Glutamatergic neuron (in vitro differentiated cells): Measurements from ENCODE around the gene EPB41L2. TPM values are rescaled to one million over a fixed set of nuclear protein-coding genes. Genes with fewer than 3 reads are reported as not detected.

ENCODE experiments used
- DNase-seq: peaks from one replicate; pipeline ENCODE4 v3.0.0; 2022
- H3K27ac Mint-ChIP-seq: one replicate; pipeline ENCODE4 v1.8.0; 2020; ENCODE audit warnings: mild to moderate bottlenecking, mixed read lengths, inconsistent platforms; ENCODE audit not compliant: unreplicated experiment
- H3K27me3 Mint-ChIP-seq: one replicate; pipeline ENCODE4 v1.8.0; 2020; ENCODE audit warnings: mild to moderate bottlenecking, moderate library complexity, mixed read lengths, inconsistent platforms; ENCODE audit not compliant: unreplicated experiment
- H3K36me3 Mint-ChIP-seq: one replicate; pipeline ENCODE4 v1.8.0; 2020; ENCODE audit warnings: mild to moderate bottlenecking, mixed read lengths, inconsistent platforms; ENCODE audit not compliant: unreplicated experiment
- H3K4me1 Mint-ChIP-seq: one replicate; pipeline ENCODE4 v1.8.0; 2020; ENCODE audit warnings: mild to moderate bottlenecking, low read depth, mixed read lengths, inconsistent platforms; ENCODE audit not compliant: unreplicated experiment
- H3K4me3 Mint-ChIP-seq: one replicate; pipeline ENCODE4 v1.8.0; 2020; ENCODE audit warnings: mild to moderate bottlenecking, mixed read lengths, inconsistent platforms; ENCODE audit not compliant: unreplicated experiment
- H3K9me3 Mint-ChIP-seq: one replicate; pipeline ENCODE4 v1.8.0; 2020; ENCODE audit warnings: mild to moderate bottlenecking, moderate library complexity, mixed read lengths, inconsistent platforms; ENCODE audit not compliant: unreplicated experiment
- CTCF ChIP-seq: fragments of 200-600 bp; sonication (generic); IDR thresholded peaks from one replicate; pipeline ENCODE4 v1.5.0; 2021; ENCODE audit not compliant: partially characterized antibody, unreplicated experiment
- total RNA-seq: library from RNA; stranded (reverse); fragmentation: NEBNext Ultra II Directional; extraction: Animal tissue kit (Norgen Biotek cat#: 25700); gene quantifications from one replicate; pipeline ENCODE4 v1.2.1, GENCODE V29; 2021; ENCODE audit not compliant: unreplicated experiment

The EPB41L2 gene
- total RNA-seq, 1 donor from 2014 or later: 36.2 TPM

DNA sequence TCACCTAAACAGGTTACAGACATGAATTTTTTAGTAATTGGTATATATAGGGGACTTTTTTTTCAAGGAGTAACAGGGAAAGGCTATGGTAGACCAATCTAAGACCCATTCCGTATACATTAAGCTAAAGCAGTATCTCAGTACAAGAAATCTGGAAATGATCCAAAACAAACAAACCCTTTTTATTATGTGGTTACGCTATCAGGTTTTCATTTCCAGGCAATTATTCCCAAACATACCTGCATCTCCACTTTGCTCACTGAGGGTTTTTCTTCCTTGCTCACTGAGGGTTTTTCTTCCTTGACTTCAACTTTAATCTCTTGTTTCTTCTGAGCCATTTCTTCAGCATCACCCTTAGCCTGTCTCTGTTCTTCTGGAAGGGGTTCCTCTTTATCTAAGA lies 107.3 kb downstream of the EPB41L2 start:
- no peak for TF ChIP-seq CTCF
- Mint-ChIP-seq H3K4me1 (no peaks in the 10 kb centered on the region), H3K9me3 (no peaks in the 10 kb centered on the region), H3K27ac (no peak overlapping the region), H3K27me3 (no peaks in the 10 kb centered on the region), H3K4me3 (no peak overlapping the region), H3K36me3 (no peaks in the 10 kb centered on the region)
- no peak for DNase-seq

GRCh38 chr6:130949553-130949952 lies 113.5 kb downstream of the EPB41L2 start:
- H3K4me3 Mint-ChIP-seq: no peak overlapping the region
- DNase-seq: no peak
- TF ChIP-seq CTCF: no peak
- H3K4me1 Mint-ChIP-seq: no peaks in the 10 kb centered on the region
- H3K27me3 Mint-ChIP-seq: no peaks in the 10 kb centered on the region
- no peaks in the 10 kb centered on the region for H3K9me3 Mint-ChIP-seq
- no peaks in the 10 kb centered on the region for H3K36me3 Mint-ChIP-seq
- no peak overlapping the region for H3K27ac Mint-ChIP-seq

GRCh38 chr6:130947464-130947863 lies 115.6 kb downstream of the EPB41L2 start:
- TF ChIP-seq CTCF: no peak
- no peak overlapping the region for H3K4me3 Mint-ChIP-seq
- H3K36me3 Mint-ChIP-seq: no peaks in the 10 kb centered on the region
- no peak overlapping the region for H3K27ac Mint-ChIP-seq
- H3K9me3 Mint-ChIP-seq: no peaks in the 10 kb centered on the region
- peaks cover 3% of the 10 kb centered on the region for H3K4me1 Mint-ChIP-seq
- no peak for DNase-seq
- H3K27me3 Mint-ChIP-seq: no peaks in the 10 kb centered on the region

DNA sequence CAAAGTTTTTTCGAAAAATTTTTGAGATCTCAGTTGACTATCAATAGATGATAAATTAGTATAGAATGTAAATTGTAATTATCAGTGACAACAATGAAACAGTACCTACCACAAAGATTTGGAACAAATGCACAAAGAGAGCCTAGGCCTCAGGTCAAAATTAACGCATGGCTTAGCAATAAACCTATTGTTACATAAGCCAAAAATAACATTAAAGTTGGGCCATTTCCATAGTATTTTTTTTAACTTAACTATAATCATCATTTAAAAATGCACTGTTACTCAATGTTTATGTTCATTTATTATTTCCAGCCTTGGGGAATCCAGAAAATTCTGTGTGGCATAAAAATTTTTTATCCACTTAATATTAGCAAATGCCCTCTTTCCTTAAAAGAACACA lies 117.0 kb downstream of the EPB41L2 start:
- Mint-ChIP-seq H3K4me3 (no peak overlapping the region), H3K27ac (no peak overlapping the region), H3K4me1 (peaks cover 3% of the 10 kb centered on the region), H3K27me3 (no peaks in the 10 kb centered on the region), H3K9me3 (no peaks in the 10 kb centered on the region), H3K36me3 (no peaks in the 10 kb centered on the region)
- no peak for TF ChIP-seq CTCF
- DNase-seq: no peak

GRCh38 chr6:130945401-130945919 lies 117.6 kb downstream of the EPB41L2 start:
- no peak for DNase-seq
- Mint-ChIP-seq H3K4me3 (no peak overlapping the region), H3K4me1 (peaks cover 3% of the 10 kb centered on the region), H3K27ac (no peak overlapping the region), H3K27me3 (no peaks in the 10 kb centered on the region), H3K9me3 (no peaks in the 10 kb centered on the region), H3K36me3 (no peaks in the 10 kb centered on the region)
- TF ChIP-seq CTCF: no peak
